GM21528 (cell line): ENCODE measurements around the gene TBC1D4.

Experiments
- ATAC-seq: cut with Tn5 transposase; IDR thresholded peaks from one replicate; pipeline ENCODE4 v1.9.1; 2021; ENCODE audit warnings: mild to moderate bottlenecking, moderate library complexity; ENCODE audit not compliant: unreplicated experiment, low FRiP score

The TBC1D4 gene

GRCh38 chr13:75482070-75482819 lies at the start of gene TBC1D4:
TBC1D4 (minus strand) TSS chr13:75482169; CDS start chr13:75481767, 402 bp downstream.
- ATAC-seq: peak; percentile 82

GRCh38 chr13:75530549-75530961 lies 48.6 kb upstream of the TBC1D4 start:
- ATAC-seq: no peak

GRCh38 chr13:75521956-75522355 lies 40.0 kb upstream of the TBC1D4 start:
- no peak for ATAC-seq

- no peak for ATAC-seq
These were observed 36.6 kb upstream of the TBC1D4 start for GRCh38 chr13:75518439-75519088.

GRCh38 chr13:75514080-75514995 lies 32.4 kb upstream of the TBC1D4 start:
- ATAC-seq: no peak

GRCh38 chr13:75513271-75513670 lies 31.3 kb upstream of the TBC1D4 start:
- no peak for ATAC-seq

GRCh38 chr13:75512253-75512652 lies 30.3 kb upstream of the TBC1D4 start:
- ATAC-seq: peak; percentile 92

GRCh38 chr13:75511051-75511625 lies 29.2 kb upstream of the TBC1D4 start:
- ATAC-seq: no peak

- no peak for ATAC-seq
These were observed 26.1 kb upstream of the TBC1D4 start for GRCh38 chr13:75508002-75508548.

- no peak for ATAC-seq
These were observed 25.3 kb upstream of the TBC1D4 start for GRCh38 chr13:75507027-75508001.

GRCh38 chr13:75506018-75506417 lies 24.0 kb upstream of the TBC1D4 start:
- ATAC-seq: no peak

- ATAC-seq: no peak
These were observed 23.4 kb upstream of the TBC1D4 start for GRCh38 chr13:75505327-75505726.

GRCh38 chr13:75495938-75496337 lies 14.0 kb upstream of the TBC1D4 start:
- ATAC-seq: no peak

GRCh38 chr13:75494491-75494890 lies 12.5 kb upstream of the TBC1D4 start:
- ATAC-seq: no peak

- ATAC-seq: no peak
These were observed 11.2 kb upstream of the TBC1D4 start for GRCh38 chr13:75493156-75493555.

GRCh38 chr13:75492389-75492788 lies 10.4 kb upstream of the TBC1D4 start:
- ATAC-seq: no peak

- ATAC-seq: no peak
These were observed 9.4 kb upstream of the TBC1D4 start for GRCh38 chr13:75491376-75491775.

GRCh38 chr13:75489502-75490263 lies 7.7 kb upstream of the TBC1D4 start:
- peak; percentile 91 for ATAC-seq
